Cerebellar cortex (tissue), 1 donor: ENCODE data around the gene KIF26B.
"Not testable (repeated sequence)": the region's sequence is repeated elsewhere in the genome, so short reads cannot be mapped to it uniquely, and the experiment has no call there.

Experiments used
- DNase-seq: peaks from one replicate; pipeline ENCODE4 v3.0.0-alpha.2; 2015; ENCODE audit warnings: low spot score

Gene KIF26B

DNA sequence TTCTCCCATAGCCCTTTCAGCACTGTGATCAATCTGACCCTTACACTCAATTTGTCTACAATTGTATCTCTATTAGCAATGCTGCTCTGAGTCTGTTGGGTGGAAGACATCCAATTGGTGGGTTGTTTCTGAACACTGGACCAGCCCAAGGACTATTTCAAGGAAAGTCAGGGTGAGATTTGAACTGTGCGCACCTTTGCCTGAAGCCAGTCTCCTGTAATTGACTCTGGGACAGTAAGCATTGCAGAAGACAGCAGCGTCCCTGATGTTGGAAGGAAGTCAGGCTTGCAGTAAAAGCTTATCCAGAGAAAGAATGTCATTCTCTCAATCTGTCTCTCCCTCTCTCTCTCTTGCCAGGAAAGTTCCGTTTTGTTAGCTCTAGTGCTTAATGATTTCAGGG is 233.9 kb downstream of the KIF26B start:
- no peak for DNase-seq

DNA sequence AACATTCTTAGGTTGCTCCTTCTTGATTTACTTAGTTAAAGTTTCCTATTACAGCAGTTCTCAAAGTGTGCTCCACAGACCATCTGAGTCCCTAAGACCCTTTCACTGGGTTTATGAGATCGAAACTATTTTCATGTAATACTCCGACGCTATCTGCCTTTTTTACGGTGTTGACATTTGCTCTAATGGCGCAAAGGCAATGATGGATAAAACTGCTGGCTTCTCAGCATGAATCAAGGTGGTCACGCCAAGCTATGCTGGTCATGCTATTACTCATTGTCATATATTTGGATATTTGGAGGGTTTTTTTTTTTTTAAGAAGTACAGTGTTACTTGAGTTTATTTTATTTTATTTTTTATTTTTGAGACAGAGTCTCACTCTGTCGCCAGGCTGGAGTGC is 235.1 kb downstream of the KIF26B start:
- no peak for DNase-seq

DNA sequence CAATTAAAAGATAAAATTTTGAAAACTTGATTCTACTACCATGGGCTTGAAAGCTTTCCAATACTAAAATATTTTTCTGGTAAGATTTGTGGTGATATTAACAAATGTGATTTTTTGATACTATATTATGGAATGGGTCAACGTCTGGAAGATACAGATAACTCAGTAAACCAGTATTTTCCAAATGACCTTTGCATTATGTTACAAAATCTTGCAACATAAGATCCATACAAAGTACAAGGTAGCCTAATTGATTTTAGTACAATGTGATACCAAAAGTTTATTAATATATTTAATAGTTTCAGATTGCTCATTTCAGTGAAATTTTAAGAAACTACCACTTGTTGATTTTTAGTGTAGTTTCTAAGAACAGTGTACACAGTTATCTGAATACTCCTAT is 236.2 kb downstream of the KIF26B start:
- no peak for DNase-seq

GRCh38 chr1:245393694-245394093 is 238.9 kb downstream of the KIF26B start:
- DNase-seq, result no peak

GRCh38 chr1:245395680-245396079 is 240.9 kb downstream of the KIF26B start:
- DNase-seq, result no peak

DNA sequence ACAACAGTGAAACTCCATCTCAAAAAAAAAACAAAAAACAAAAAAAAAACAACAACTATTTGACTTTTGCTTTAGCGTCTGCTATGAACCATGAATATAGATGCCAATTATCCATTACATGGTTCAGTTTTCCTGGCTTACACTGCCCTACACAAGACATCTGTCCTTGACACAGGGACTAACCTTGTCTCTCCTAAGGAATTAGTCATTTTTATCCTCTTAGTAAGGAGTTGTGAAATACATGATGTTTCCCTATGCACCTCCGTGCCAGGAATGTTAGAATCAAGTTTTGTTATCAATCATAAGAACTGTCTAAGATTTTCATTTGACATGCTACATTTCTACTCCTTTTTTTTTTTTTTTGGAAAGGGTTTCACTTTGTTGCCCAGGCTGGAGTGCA is 241.8 kb downstream of the KIF26B start:
- no peak for DNase-seq

DNA sequence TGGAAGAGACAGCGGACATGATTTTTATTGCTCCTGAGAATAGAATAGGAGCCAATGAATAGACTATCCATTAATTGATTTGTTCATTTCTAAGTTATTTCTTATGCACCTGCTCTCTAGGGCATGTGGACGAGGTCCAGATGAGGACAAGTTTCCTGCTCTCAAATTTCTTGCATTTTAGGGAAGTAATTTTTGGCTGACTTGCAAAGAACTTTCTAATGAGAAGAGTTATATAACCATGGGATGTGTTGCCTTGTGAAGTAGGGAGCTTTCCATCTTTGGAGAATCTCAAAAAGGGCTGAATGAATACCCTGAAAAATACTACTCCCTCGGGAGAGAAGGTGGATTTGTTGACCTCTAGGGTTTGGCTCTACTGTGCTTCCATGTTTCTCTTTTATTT is 243.0 kb downstream of the KIF26B start:
- no peak for DNase-seq

- DNase-seq, result no peak
These were observed 243.4 kb downstream of the KIF26B start for GRCh38 chr1:245398180-245398579.

DNA sequence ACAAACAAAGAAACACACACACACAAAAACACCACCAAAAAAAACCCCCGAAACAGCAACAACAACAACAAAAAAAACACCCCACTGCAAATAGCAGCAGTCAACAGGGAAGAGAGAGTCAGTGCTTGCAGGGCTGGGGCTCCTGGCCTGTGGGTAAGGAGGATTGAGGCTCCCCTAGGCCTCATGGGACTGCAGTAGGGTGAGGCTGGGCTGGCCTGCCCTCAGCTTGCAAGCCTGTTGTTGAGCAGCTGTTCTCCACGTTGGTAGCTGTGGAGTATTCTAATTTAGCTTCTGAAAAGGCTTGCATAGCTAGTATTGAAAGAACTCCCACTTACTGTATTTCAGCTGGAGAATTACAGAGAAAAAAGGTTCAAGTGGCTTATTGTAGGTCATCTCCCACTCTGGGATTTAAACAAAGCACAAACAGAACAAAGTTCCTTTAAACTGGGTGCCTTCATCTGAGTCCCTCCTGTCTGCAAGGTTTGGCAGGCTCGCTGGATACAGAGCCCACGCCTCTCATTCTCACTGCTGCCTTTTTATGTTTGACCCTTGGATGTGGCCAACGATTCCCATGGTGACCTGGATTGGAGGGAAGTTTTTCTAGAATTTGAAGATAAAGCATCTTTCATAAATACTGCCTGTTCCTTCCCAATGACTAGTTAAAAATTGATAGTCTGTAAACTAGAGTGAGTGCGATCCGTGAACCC is 247.2 kb downstream of the KIF26B start:
- DNase-seq, result no peak

- not testable (repeated sequence) for DNase-seq
These were observed 248.2 kb downstream of the KIF26B start for GRCh38 chr1:245402998-245403397.

- DNase-seq, result no peak
These were observed 249.7 kb downstream of the KIF26B start for GRCh38 chr1:245404527-245404926.

DNA sequence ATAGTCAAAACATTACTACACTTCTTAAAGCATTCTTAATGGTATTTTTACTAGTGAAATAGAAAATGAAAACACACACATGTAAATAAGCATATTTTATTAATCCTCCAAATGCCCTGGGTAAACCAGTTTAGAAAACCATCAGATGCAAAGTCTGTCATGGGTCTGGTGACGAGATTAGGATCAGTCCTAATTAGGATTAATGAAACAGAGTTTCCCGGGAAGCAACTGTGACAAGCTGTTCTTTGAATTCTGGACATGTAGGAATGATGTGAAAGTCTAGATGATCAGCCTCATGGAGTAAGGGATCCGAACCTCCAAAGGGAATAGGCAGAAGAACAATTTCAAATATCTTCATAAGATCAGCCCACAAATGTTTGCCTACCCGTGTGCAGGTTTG is 250.2 kb downstream of the KIF26B start:
- DNase-seq, result no peak

DNA sequence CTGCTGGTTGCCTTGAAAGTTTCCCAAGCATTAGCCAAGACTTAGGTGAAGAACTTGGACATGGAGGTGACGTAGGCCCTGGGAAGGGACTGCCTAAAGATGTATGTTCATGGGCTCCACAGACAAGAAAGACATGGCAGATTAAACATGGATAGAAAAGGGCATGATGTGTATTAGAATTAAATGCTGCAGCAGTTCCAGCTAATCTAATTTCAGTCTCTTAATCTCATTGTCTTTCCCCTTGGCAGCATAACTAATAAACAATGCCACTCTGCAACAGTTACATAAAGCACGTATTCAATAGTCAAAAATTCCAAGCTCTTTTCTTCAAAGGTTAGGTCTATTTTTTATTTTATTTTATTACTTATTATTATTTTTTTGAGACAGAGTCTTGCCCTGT is 251.6 kb downstream of the KIF26B start:
- no peak for DNase-seq

DNA sequence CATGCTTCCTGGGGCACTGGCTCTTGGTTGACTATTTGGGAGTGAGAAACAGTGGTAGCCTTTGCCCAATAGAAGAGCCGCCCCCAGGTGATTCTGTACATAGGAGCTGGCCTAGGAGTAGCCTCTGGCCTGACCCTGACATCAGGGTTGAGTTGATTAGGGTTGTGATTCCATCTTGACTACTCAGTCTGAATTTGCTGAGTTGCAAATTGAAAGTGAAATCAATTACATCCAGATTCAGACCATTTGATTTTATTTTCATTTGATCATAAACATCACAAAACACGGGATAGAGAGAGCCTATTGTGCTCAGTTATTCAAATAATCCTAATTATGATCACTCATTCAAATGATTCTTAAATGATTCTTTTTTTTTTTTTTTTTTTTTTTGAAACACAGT is 253.2 kb downstream of the KIF26B start:
- DNase-seq, result no peak

DNA sequence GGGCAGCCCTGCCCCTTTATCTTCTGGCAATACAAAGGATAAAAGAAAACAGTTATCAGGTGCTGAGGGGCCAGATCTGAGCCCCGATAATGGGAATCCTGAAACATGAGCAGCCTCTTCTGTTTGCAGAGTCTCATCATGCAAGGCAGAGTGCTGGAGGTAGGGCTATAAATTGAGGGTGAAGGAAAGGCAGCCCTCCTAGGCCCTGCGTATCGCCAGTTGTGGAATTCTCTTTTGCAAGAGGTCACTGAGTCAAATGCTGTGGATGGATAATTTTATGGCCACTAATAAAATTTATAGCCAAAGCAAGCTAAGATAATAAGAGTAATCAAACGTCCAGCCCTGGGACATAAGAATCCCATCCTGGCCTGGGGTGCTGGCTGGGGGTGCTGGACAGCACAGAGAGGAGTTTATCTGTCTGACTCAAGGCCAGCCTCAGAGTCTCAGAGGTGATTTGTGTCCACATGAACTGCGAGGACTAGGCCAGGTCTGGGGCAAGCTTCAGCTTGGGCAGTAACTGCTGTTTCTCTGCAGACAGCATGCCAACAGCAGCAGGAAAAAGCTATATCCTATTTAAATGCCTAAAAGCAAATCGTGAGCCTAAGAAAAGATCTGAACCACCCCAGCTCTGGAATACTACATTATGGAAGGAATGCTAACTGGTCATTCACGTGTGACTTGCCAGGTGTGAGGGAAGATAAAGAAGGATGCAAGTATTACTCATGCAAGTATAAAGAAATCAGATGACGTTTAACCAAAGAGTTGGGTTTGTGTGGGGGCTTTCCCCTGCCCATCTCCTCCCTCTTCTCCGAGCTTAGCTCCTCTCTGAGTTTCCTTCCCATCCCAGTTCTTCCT is 254.8 kb downstream of the KIF26B start:
- no peak for DNase-seq

DNA sequence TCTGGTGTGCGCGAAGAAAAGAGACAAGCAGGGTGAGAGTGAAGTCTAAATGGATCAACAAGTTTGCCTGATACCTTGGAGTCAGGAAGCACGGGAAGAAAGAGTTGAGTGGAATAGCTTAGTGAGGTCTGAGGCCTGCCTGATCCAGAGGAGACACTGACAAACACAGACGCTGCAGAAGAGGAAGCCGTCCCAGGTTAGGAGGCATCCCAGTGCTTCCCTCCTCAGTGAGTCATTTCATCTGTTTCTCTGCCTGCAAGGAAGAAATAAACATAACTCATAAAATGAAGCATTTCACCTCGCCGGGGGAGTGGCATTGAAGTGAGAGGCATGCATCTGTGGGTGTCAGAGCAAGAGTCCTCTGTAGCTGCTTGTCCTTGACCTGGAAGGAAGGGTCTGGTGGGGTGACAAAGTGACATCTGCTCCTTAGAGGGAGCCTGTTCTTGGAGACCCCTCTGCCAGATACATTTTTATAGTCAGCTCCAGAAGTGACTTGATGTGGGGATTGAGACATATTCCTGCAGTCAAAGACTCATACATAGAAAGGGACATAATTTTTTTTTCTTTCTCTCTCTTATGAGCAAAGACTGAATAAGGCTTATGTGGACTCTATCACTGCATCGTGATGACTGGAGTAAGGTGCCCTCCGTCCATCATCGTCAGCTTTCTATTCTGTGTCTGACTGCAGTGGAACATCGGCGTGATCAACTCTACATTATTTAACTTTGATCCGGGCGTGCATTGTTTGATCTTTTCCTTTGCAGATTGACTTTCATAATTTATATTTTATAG is 256.7 kb downstream of the KIF26B start:
- DNase-seq, result no peak

DNA sequence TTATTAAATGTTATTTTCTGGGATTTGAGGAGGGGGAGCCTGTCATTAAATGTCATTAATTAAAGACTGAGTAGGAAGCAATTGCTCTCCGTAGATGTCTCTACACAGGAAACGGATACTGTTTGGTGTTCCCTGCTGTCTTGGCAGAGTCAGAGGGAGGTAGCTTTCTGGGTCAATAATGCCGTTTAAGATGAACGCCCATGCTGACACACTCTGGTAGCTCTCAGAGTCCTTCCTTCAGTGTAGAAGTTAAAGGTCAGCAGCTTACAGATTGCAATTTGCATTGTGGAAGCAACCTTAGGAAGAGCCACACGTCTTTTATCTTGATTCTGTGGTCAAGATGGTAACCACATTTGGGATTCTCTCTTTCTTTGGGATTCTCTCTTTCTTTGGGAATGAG is 257.5 kb downstream of the KIF26B start:
- DNase-seq, result no peak

DNA sequence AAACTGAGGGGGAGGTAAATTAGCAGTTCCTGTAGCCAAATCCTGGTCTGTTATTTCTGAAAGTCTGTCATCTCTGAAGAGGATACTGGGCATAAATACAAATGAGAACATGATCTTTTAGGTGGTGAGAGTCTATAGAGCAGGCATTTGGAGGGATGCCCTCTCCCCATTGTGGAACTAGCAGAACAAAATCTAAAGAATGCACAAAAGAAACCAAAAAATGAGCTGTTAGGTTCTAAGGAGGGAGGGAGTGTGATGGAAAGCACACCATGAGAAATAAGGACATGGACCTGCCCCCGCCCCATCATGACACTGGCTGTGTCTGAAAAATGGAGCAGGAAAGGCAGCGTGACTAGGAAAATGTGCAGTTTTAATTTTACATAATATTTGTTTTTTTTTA is 262.0 kb downstream of the KIF26B start:
- DNase-seq, result no peak

- DNase-seq, result no peak
These were observed 263.3 kb downstream of the KIF26B start for GRCh38 chr1:245418077-245418476.

DNA sequence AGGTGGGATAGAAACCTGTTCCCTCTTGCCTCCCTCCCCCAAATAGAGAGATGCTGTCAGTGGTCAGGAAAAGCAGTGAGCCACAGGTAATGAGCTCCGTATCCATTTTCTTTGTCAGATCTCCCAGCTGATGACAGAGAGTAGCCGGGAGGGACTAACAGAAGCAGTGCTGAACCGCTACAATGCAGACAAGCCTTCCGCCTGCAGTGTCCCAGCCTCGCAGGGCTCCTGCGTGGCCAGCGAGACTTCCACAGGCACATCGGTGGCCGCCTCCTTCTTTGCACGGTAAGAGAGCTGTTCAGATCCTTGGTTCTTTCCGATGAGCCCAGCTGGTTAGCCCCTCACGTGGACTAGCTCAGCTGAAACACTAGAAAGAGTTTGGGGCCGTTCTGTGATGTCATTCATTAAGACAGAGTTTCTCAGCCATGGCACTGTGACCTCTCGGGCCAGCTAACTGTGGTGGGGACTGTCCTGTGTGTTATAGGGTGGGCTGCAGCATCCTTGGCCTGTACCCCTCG is 264.7 kb downstream of the KIF26B start:
- no peak for DNase-seq

- DNase-seq, result no peak
These were observed 265.2 kb downstream of the KIF26B start for GRCh38 chr1:245419989-245420388.

DNA sequence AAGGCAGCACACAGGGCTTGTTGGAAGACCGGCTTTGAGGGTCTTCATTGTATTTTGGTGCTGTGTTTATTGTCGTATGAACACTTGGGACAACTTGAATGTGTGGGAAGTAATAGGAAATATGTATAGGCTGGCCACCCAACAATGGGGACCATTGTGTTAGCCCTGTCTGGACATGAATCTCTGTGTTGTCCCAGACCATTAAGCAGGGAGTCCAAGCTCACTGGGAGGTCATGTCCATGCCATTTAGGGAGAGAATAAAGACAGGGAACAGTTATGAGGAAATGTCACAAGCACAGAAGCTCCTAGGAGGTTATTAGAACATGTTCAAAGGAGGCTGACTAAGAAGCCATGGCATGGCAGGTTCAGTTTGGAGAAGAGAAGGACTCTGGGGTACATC is 266.1 kb downstream of the KIF26B start:
- no peak for DNase-seq

GRCh38 chr1:245428681-245429080 is 273.9 kb downstream of the KIF26B start:
- no peak for DNase-seq
